GM13977 (cell line): ENCODE data around the gene SLC22A23.

ENCODE experiments used
- DNase-seq: peaks from one replicate; pipeline ENCODE4 v3.0.0; 2012; ENCODE audit warnings: low spot score
- CTCF ChIP-seq: IDR thresholded peaks from 2 replicates; pipeline ENCODE4 v1.5.1; 2012; ENCODE audit warnings: mild to moderate bottlenecking, control low read depth; ENCODE audit not compliant: insufficient read depth; ENCODE audit errors: extremely low read depth, missing control alignments
- in situ Hi-C: fragments of 300-500 bp; cut with MboI; formaldehyde crosslinking; loops from one replicate; pipeline ENCODE4 v1.12.0; 2022; ENCODE audit warnings: low sequenced_read_pairs, low pct_unique_long_range_greater_than_20kb, mixed read lengths, inconsistent platforms; ENCODE audit not compliant: unreplicated experiment

Gene SLC22A23

GRCh38 chr6:3301506-3301905 is 155.3 kb downstream of the SLC22A23 start:
- no peak for DNase-seq
- in situ Hi-C loops = no loop called here
- TF ChIP-seq CTCF = no peak

- DNase-seq = no peak
- no peak for TF ChIP-seq CTCF
- in situ Hi-C loops = no loop called here
These were observed 157.6 kb downstream of the SLC22A23 start for GRCh38 chr6:3299221-3299620.

- no peak for TF ChIP-seq CTCF
- no peak for DNase-seq
- in situ Hi-C loops = no loop called here
These were observed 158.9 kb downstream of the SLC22A23 start for GRCh38 chr6:3297909-3298308.

- no peak for TF ChIP-seq CTCF
- in situ Hi-C loops = no loop called here
- DNase-seq = no peak
These were observed 159.8 kb downstream of the SLC22A23 start for GRCh38 chr6:3297006-3297405.

- in situ Hi-C loops = no loop called here
- TF ChIP-seq CTCF = no peak
- DNase-seq = no peak
These were observed 160.3 kb downstream of the SLC22A23 start for GRCh38 chr6:3296537-3296936.

- no peak for TF ChIP-seq CTCF
- no peak for DNase-seq
- in situ Hi-C loops = no loop called here
These were observed 160.8 kb downstream of the SLC22A23 start for GRCh38 chr6:3296078-3296477.
